GM21515 (cell line): ENCODE results near the gene ABHD11.
"Not testable (repeated sequence)": the region's sequence is repeated elsewhere in the genome, so short reads cannot be mapped to it uniquely, and the experiment has no call there.

Experiments
- ATAC-seq: cut with Tn5 transposase; IDR thresholded peaks from one replicate; pipeline ENCODE4 v1.9.1; 2021; ENCODE audit not compliant: unreplicated experiment

Gene ABHD11

GRCh38 chr7:73719806-73720169 lies 18.8 kb downstream of the ABHD11 start:
- no peak for ATAC-seq

- ATAC-seq, result peak; percentile 63
These were observed 19.4 kb downstream of the ABHD11 start, which contains the start of gene STX1A for GRCh38 chr7:73718905-73719805. Gene STX1A, minus strand, starts transcription at chr7:73719669. Its CDS starts 38 bp downstream, at chr7:73719631.

- ATAC-seq, result no peak
These were observed 20.1 kb downstream of the ABHD11 start for GRCh38 chr7:73718438-73718881.

- ATAC-seq, result no peak
These were observed 20.6 kb downstream of the ABHD11 start for GRCh38 chr7:73717991-73718405.

GRCh38 chr7:73717025-73717807 lies 21.4 kb downstream of the ABHD11 start:
- ATAC-seq, result no peak

GRCh38 chr7:73716318-73716890 lies 22.2 kb downstream of the ABHD11 start:
- no peak for ATAC-seq

GRCh38 chr7:73715648-73716317 lies 22.8 kb downstream of the ABHD11 start:
- ATAC-seq, result no peak

GRCh38 chr7:73713319-73713718 lies 25.3 kb downstream of the ABHD11 start:
- not testable (repeated sequence) for ATAC-seq

GRCh38 chr7:73712773-73713172 lies 25.8 kb downstream of the ABHD11 start:
- no peak for ATAC-seq

- ATAC-seq, result no peak
These were observed 29.5 kb downstream of the ABHD11 start for GRCh38 chr7:73708961-73709549.

GRCh38 chr7:73707045-73707631 lies 31.5 kb downstream of the ABHD11 start:
- no peak for ATAC-seq

- no peak for ATAC-seq
These were observed 32.2 kb downstream of the ABHD11 start for GRCh38 chr7:73706126-73707044.

- no peak for ATAC-seq
These were observed 33.1 kb downstream of the ABHD11 start for GRCh38 chr7:73705551-73705920.

- no peak for ATAC-seq
These were observed 33.7 kb downstream of the ABHD11 start for GRCh38 chr7:73704640-73705550.

GRCh38 chr7:73703757-73704639 lies 34.6 kb downstream of the ABHD11 start:
- no peak for ATAC-seq

GRCh38 chr7:73703225-73703624 lies 35.4 kb downstream of the ABHD11 start:
- no peak for ATAC-seq

- no peak for ATAC-seq
These were observed 35.9 kb downstream of the ABHD11 start for GRCh38 chr7:73702665-73703064.
